Karpas-422 (cell line): ENCODE results near the gene MYO1C. TPM values are rescaled to one million over a fixed set of nuclear protein-coding genes. Genes with fewer than 3 reads are reported as not detected.
"Not testable (repeated sequence)": the region's sequence is repeated elsewhere in the genome, so short reads cannot be mapped to it uniquely, and the experiment has no call there.

Source experiments
- DNase-seq: peaks from one replicate; pipeline ENCODE4 v3.0.0-alpha.2; 2015
- H2AFZ ChIP-seq: fragments of 200-600 bp; sonication (generic); 2 replicates; pipeline ENCODE4 v1.6.1; 2014; ENCODE audit warnings: antibody characterized with exemption, low read length, mixed read lengths
- H3K27ac ChIP-seq: fragments of 200-600 bp; sonication (generic); 2 replicates; pipeline ENCODE4 v1.5.1; 2014; ENCODE audit warnings: mild to moderate bottlenecking, low read length, moderate library complexity
- H3K27me3 ChIP-seq: fragments of 200-600 bp; sonication (generic); 2 replicates; pipeline ENCODE4 v1.6.1; 2014; ENCODE audit warnings: low read length, mixed read lengths
- H3K36me3 ChIP-seq: fragments of 200-600 bp; sonication (generic); 2 replicates; pipeline ENCODE4 v1.6.1; 2014; ENCODE audit warnings: low read length, mixed read lengths; ENCODE audit not compliant: insufficient read depth
- H3K4me1 ChIP-seq: fragments of 200-600 bp; sonication (generic); 2 replicates; pipeline ENCODE4 v1.6.1; 2014; ENCODE audit warnings: mild to moderate bottlenecking, low read length, mixed read lengths
- H3K4me2 ChIP-seq: fragments of 200-600 bp; sonication (generic); 2 replicates; pipeline ENCODE4 v1.6.1; 2014; ENCODE audit warnings: low read length, low read depth, mild to moderate bottlenecking; ENCODE audit not compliant: poor library complexity, severe bottlenecking
- H3K4me3 ChIP-seq: fragments of 200-600 bp; sonication (generic); 2 replicates; pipeline ENCODE4 v1.5.1; 2014; ENCODE audit warnings: mild to moderate bottlenecking, antibody characterized with exemption, low read length, mixed read lengths
- H3K79me2 ChIP-seq: fragments of 200-600 bp; sonication (generic); 2 replicates; pipeline ENCODE4 v1.6.1; 2014; ENCODE audit warnings: mild to moderate bottlenecking, low read length, mixed read lengths
- H3K9ac ChIP-seq: fragments of 200-600 bp; sonication (generic); 2 replicates; pipeline ENCODE4 v1.6.0; 2014; ENCODE audit warnings: low read length
- H3K9me2 ChIP-seq: fragments of 200-600 bp; sonication (generic), shearing (Covaris generic); replicated peaks from 2 replicates; pipeline ENCODE4 v1.6.0; 2014; ENCODE audit warnings: mild to moderate bottlenecking, low read length, moderate library complexity; ENCODE audit not compliant: insufficient read depth
- H3K9me3 ChIP-seq: fragments of 300-700, 200-600 bp; sonication (generic); 2 replicates; pipeline ENCODE4 v1.6.1; 2014; ENCODE audit warnings: low read length, mixed read lengths
- H4K20me1 ChIP-seq: fragments of 200-600 bp; sonication (generic); 2 replicates; pipeline ENCODE4 v1.6.1; 2014; ENCODE audit warnings: mild to moderate bottlenecking, antibody characterized with exemption, low read length, low read depth; ENCODE audit not compliant: insufficient read depth
- total RNA-seq: library from RNA; depleted of rRNA; stranded (reverse); fragments of >200 nt; shearing (Covaris generic); gene quantifications from 2 replicates; pipeline ENCODE4 v1.2.3, GENCODE V29; 2014; ENCODE audit warnings: low replicate concordance

Gene MYO1C
- total RNA-seq, 1 experiment from 2014 or later = 14.7 TPM

DNA sequence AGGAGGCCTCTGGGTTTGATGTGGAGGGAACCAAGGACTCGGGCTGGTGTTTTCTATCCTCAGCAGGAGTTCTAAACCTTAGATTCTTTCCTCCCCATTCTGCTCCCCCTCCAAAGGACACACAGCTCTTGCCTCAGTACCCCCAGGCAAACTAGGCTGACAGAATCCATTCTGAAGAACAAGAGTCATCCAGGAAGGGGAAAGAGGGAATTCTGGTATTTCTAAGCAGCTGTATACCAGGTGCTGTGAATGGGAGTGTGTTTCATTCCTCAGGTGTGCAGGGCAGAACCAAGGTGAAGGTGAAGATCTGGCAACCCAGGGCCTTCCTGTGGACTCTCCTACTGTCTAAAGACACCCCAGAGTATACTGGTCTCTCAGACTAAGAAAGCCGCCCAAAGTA lies 19.9 kb upstream of the MYO1C start:
- peaks cover 23% of the 10 kb centered on the region for H3K79me2 ChIP-seq
- no peak overlapping the region for H3K9ac ChIP-seq
- H3K4me1 ChIP-seq = peaks cover 10% of the 10 kb centered on the region
- no peaks in the 10 kb centered on the region for H3K9me2 ChIP-seq
- no peaks in the 10 kb centered on the region for H3K36me3 ChIP-seq
- H3K27me3 ChIP-seq = no peaks in the 10 kb centered on the region
- no peaks in the 10 kb centered on the region for H3K9me3 ChIP-seq
- DNase-seq = no peak
- no peak overlapping the region for H2AFZ ChIP-seq
- H3K4me2 ChIP-seq = no peak overlapping the region
- H4K20me1 ChIP-seq = no peaks in the 10 kb centered on the region
- no peak overlapping the region for H3K27ac ChIP-seq
- no peak overlapping the region for H3K4me3 ChIP-seq

DNA sequence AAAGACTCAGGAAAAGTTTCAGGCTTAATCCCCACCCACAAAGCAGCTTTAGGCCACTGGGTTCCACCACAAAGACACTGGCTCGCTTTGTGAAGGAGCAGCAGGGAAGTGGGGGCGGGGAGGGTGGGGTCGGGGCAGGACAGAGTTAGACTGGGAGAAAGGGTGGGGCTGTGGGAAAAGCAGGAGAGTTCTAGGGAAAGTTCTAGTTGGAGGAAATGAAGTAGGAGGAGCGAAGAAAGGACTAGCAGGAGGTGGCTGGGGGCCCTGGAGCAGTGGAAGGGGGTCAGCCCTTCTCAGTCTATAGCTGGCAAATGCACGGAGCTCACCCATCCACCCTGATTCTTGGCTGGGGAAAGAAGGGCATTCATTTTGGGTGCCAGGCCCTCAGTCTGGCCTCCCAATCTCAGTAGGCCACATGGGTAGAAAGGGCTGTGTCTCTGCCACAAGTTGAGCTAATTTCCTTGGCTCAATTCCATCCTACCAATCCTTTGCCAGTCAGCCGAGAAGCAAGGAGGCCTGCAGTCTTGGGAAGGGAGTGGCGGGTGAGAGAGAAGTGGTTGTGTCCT lies 19.4 kb upstream of the MYO1C start:
- H4K20me1 ChIP-seq = no peaks in the 10 kb centered on the region
- DNase-seq = no peak
- peaks cover 10% of the 10 kb centered on the region for H3K4me1 ChIP-seq
- peaks cover 19% of the 10 kb centered on the region for H3K79me2 ChIP-seq
- no peaks in the 10 kb centered on the region for H3K27me3 ChIP-seq
- no peak overlapping the region for H2AFZ ChIP-seq
- H3K36me3 ChIP-seq = no peaks in the 10 kb centered on the region
- H3K4me3 ChIP-seq = no peak overlapping the region
- no peak overlapping the region for H3K27ac ChIP-seq
- H3K9me2 ChIP-seq = no peaks in the 10 kb centered on the region
- H3K9me3 ChIP-seq = no peaks in the 10 kb centered on the region
- H3K9ac ChIP-seq = no peak overlapping the region
- no peak overlapping the region for H3K4me2 ChIP-seq

DNA sequence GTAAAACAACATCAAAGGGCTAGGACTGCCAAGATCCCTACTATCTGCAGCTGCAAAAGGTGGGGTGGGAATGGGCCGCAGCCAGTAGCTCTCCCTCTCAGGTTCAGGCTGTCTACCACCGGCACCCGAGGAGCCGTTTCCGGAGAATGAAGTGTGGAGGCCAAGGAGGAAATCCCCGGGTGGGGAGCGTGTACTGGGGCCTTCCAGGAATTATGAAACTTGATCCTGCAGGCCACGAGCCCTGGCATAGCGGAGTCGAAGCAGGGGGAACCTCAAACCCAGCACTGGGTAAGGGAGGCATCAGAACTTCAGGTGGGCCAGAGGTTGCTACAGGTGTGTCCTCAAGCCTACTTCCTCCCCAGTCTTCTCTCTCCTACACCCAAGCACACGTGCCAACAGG lies 18.8 kb upstream of the MYO1C start:
- no peak overlapping the region for H3K9ac ChIP-seq

DNA sequence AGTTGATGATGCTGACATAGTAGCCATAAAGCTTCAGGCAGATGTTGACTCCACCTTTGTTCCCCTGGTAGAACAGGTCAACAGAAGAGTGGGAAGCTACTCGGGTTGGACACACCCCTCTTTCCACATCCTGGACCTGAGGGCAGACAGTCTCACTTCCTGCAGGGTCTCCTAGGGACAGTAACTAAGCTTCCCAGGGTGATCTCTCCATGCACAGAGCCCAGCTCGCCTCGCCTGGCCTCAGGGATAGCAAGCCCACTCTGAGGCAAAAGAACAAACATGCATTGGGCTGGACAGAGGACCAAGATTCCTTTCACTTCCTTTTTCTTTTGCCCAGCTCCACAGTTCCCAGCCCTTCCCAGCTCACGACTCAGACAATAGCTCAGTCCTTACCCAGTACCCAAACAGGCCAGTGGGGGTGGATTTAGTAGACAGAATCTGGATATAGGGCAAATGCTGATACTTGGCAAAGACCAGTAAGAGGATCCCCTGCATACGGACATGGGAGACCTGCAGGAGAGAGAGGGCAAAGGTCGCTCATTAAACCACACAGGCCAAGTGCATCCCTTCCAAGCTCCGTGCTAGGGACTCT lies 16.9 kb upstream of the MYO1C start:
- no peak overlapping the region for H3K9ac ChIP-seq
- H2AFZ ChIP-seq = no peak overlapping the region
- no peak overlapping the region for H3K4me2 ChIP-seq
- no peaks in the 10 kb centered on the region for H3K9me3 ChIP-seq
- no peaks in the 10 kb centered on the region for H3K9me2 ChIP-seq
- H4K20me1 ChIP-seq = no peaks in the 10 kb centered on the region
- peaks cover 1% of the 10 kb centered on the region; the same call in 1 of the 2 replicates for H3K79me2 ChIP-seq
- no peaks in the 10 kb centered on the region for H3K4me1 ChIP-seq
- no peaks in the 10 kb centered on the region for H3K27me3 ChIP-seq
- no peaks in the 10 kb centered on the region for H3K36me3 ChIP-seq
- DNase-seq = no peak
- H3K4me3 ChIP-seq = no peak overlapping the region
- H3K27ac ChIP-seq = no peak overlapping the region

More for the DNA sequence above, 18.8 kb upstream of the MYO1C start:
- Histone ChIP-seq H3K4me2 (no peak overlapping the region), H3K4me1 (peaks cover 10% of the 10 kb centered on the region), H3K9me2 (no peaks in the 10 kb centered on the region), H3K36me3 (no peaks in the 10 kb centered on the region), H3K79me2 (peaks cover 18% of the 10 kb centered on the region), H4K20me1 (no peaks in the 10 kb centered on the region), H3K27me3 (no peaks in the 10 kb centered on the region), H3K27ac (no peak overlapping the region), H3K4me3 (no peak overlapping the region), H2AFZ (no peak overlapping the region), H3K9me3 (no peaks in the 10 kb centered on the region)
- DNase-seq = no peak

DNA sequence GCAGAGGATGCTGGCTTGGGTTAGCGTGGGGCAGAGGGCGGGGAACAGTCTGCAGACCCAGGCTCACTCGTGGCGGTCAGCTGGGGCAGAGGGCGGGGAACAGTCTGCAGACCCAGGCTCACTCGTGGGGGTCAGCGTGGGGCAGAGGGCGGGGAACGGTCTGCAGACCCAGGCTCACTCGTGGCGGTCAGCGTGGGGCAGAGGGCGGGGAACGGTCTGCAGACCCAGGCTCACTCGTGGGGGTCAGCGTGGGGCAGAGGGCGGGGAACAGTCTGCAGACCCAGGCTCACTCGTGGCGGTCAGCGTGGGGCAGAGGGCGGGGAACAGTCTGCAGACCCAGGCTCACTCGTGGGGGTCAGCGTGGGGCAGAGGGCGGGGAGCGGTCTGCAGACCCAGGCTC lies 16.2 kb upstream of the MYO1C start:
- not testable (repeated sequence) for H4K20me1 ChIP-seq, H3K27ac ChIP-seq, H3K79me2 ChIP-seq, H3K9ac ChIP-seq, H3K36me3 ChIP-seq, H3K9me2 ChIP-seq, H3K4me2 ChIP-seq, H3K4me3 ChIP-seq, H2AFZ ChIP-seq, H3K4me1 ChIP-seq, H3K9me3 ChIP-seq, H3K27me3 ChIP-seq, DNase-seq

DNA sequence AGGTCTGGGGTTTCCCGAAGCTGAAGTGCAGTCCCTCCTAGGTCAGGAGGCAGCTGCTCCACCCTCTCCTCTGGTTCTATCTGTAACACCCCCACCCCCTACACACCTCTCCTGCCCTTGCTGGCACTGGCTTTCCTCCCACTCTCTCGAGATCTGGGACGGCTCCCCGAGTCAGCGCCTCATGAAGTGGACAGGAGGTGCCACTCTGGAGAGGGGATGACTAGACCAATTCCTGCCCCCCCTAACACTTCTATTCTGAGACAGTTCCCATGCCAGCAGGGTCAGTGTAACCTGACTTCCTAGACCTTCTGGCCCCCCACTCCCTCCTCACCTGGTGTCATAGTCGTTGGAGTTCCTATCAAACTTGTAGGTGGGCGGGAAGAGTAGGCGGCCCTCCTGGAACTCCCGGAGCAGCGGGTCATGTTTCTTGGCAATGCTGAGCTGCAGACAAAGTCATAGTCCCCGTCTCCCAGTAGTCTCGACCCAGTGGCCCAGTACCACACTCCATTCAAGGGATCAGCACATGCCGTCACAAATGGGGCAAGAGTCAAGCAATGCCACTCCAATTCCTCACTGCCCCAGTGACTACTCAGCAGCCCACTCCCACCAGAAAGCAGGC lies 14.3 kb upstream of the MYO1C start:
- DNase-seq = no peak

DNA sequence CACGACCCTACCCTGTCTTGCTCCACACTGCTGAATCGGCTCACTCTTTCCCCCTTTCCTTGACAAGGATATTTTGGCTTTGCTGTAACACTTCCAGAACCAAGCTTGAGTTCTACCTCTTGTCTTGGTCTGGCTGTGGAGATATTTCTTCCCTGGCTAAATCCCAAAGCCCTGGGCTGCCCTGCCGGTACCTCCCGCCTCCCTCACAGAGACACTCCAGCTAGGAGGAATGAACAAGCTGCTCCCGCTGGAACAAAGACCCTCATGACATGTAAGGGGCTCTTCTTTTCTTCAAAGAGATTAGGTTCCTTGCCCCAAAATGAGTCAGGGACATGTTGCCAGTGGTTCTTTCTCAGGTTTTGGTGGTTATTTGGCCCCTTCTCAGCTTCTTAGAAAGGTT lies 13.1 kb upstream of the MYO1C start:
- Histone ChIP-seq H3K4me1 (no peaks in the 10 kb centered on the region), H3K9me2 (no peaks in the 10 kb centered on the region), H3K9ac (no peak overlapping the region), H3K79me2 (no peaks in the 10 kb centered on the region), H3K4me3 (no peak overlapping the region), H2AFZ (no peak overlapping the region), H3K9me3 (no peaks in the 10 kb centered on the region), H3K36me3 (no peaks in the 10 kb centered on the region), H4K20me1 (no peaks in the 10 kb centered on the region), H3K4me2 (no peak overlapping the region), H3K27me3 (no peaks in the 10 kb centered on the region), H3K27ac (no peak overlapping the region)
- no peak for DNase-seq

More for the DNA sequence above, 14.3 kb upstream of the MYO1C start:
- H2AFZ ChIP-seq = no peak overlapping the region
- H3K9me2 ChIP-seq = no peaks in the 10 kb centered on the region
- H3K4me3 ChIP-seq = no peak overlapping the region
- no peak overlapping the region for H3K9ac ChIP-seq
- H3K4me2 ChIP-seq = no peak overlapping the region
- H3K36me3 ChIP-seq = no peaks in the 10 kb centered on the region
- no peaks in the 10 kb centered on the region for H3K4me1 ChIP-seq
- no peaks in the 10 kb centered on the region for H4K20me1 ChIP-seq
- H3K27me3 ChIP-seq = no peaks in the 10 kb centered on the region
- H3K79me2 ChIP-seq = no peaks in the 10 kb centered on the region
- H3K27ac ChIP-seq = no peak overlapping the region
- H3K9me3 ChIP-seq = no peaks in the 10 kb centered on the region

DNA sequence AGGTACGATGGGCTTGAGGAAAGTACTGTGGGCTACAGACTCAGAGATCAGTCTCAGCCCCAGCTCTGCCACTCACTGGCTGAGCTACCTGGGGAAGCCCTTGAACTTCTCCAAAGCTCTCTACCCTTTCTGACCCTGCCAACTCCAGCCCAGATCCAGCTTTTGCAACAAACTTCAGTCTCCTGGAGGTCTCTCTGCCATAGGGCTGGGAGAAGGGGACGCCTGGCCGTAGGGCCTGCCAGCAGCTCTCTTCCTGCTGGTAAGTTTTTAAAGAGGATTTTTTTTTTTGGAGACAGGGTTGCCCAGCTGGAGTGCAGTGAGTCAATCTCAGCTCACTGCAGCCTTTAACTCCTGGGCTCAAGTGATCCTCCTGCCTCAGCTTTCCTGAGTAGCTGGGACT lies 12.4 kb upstream of the MYO1C start:
- H3K4me3 ChIP-seq = no peak overlapping the region
- H3K36me3 ChIP-seq = no peaks in the 10 kb centered on the region
- no peak overlapping the region for H3K27ac ChIP-seq
- H3K4me1 ChIP-seq = no peaks in the 10 kb centered on the region
- no peak overlapping the region for H3K4me2 ChIP-seq
- DNase-seq = no peak
- no peak overlapping the region for H3K9ac ChIP-seq
- H3K9me2 ChIP-seq = no peaks in the 10 kb centered on the region
- H4K20me1 ChIP-seq = no peaks in the 10 kb centered on the region
- no peaks in the 10 kb centered on the region for H3K27me3 ChIP-seq
- no peaks in the 10 kb centered on the region for H3K9me3 ChIP-seq
- no peak overlapping the region for H2AFZ ChIP-seq
- H3K79me2 ChIP-seq = no peaks in the 10 kb centered on the region
